CD8-positive, alpha-beta memory T cell (primary cell): Measurements from ENCODE around the gene RYR3. TPM values are rescaled to one million over a fixed set of nuclear protein-coding genes. Genes with fewer than 3 reads are reported as not detected.

Experiments
- CTCF ChIA-PET: fragments of 350-600 bp; sonication (Branson Sonifier 250); formaldehyde crosslinking; loops from one replicate; lab custom pipeline; 2021; ENCODE audit warnings: antibody characterized with exemption; lab: Charles Lee
- POLR2A ChIA-PET: fragments of 350-600 bp; sonication (Branson Sonifier 250); formaldehyde crosslinking; loops from one replicate; lab custom pipeline; 2021; ENCODE audit warnings: antibody characterized with exemption; lab: Charles Lee
- DNase-seq, 5 donors: peaks; one replicate each; pipeline versions ENCODE4 v3.0.0 to v3.0.0-alpha.2; 2020 to 2022; ENCODE audit warnings: mixed read lengths in 1 of 5
- H3K27ac ChIP-seq: one replicate; pipeline ENCODE4 v1.7.0; 2013; ENCODE audit warnings: low read depth, mild to moderate bottlenecking, low read length, moderate library complexity
- H3K27me3 ChIP-seq: 2 replicates; pipeline ENCODE4 v1.7.0; 2013; ENCODE audit warnings: low read length, mild to moderate bottlenecking; ENCODE audit not compliant: insufficient read depth, poor library complexity, severe bottlenecking
- H3K36me3 ChIP-seq: 2 replicates; pipeline ENCODE4 v1.7.0; 2013; ENCODE audit warnings: mild to moderate bottlenecking, low read length, moderate library complexity; ENCODE audit not compliant: insufficient read depth
- H3K4me1 ChIP-seq: 2 replicates; pipeline ENCODE4 v1.7.0; 2013; ENCODE audit warnings: mild to moderate bottlenecking, low read length, moderate library complexity; ENCODE audit not compliant: insufficient read depth
- H3K4me3 ChIP-seq: 2 replicates; pipeline ENCODE4 v1.7.0; 2013; ENCODE audit warnings: mild to moderate bottlenecking, low read length
- H3K9me3 ChIP-seq: 2 replicates; pipeline ENCODE4 v1.7.0; 2013; ENCODE audit warnings: mild to moderate bottlenecking, low read length
- H3K27ac Mint-ChIP-seq, 8 donors: one replicate each; pipeline ENCODE4 v1.8.0; 2020 to 2021; ENCODE audit warnings: mixed read lengths in 8 of 8, mild to moderate bottlenecking in 6 of 8, inconsistent platforms in 3 of 8, moderate library complexity in 3 of 8
- H3K27me3 Mint-ChIP-seq, 2 donors: one replicate each; pipeline ENCODE4 v1.8.0; 2020 to 2021; ENCODE audit warnings: mixed read lengths in 2 of 2, mild to moderate bottlenecking in 1 of 2, moderate library complexity in 1 of 2
- H3K36me3 Mint-ChIP-seq, 3 donors: one replicate each; pipeline ENCODE4 v1.8.0; 2020 to 2021; ENCODE audit warnings: mixed read lengths in 3 of 3, inconsistent platforms in 1 of 3, mild to moderate bottlenecking in 1 of 3
- H3K4me1 Mint-ChIP-seq, 3 donors: one replicate each; pipeline ENCODE4 v1.8.0; 2020 to 2021; ENCODE audit warnings: mixed read lengths in 3 of 3, inconsistent platforms in 1 of 3, mild to moderate bottlenecking in 1 of 3
- H3K4me3 Mint-ChIP-seq, 7 donors: one replicate each; pipeline ENCODE4 v1.8.0; 2020 to 2021; ENCODE audit warnings: mixed read lengths in 7 of 7, mild to moderate bottlenecking in 6 of 7, moderate library complexity in 4 of 7, inconsistent platforms in 2 of 7
- H3K9me3 Mint-ChIP-seq, 5 donors: one replicate each; pipeline ENCODE4 v1.8.0; 2020 to 2022; ENCODE audit warnings: mixed read lengths in 5 of 5, mild to moderate bottlenecking in 3 of 5, moderate library complexity in 2 of 5, inconsistent platforms in 1 of 5
- polyA plus RNA-seq: library from polyadenylated mRNA; unstranded; fragments of 300-500 nt; fragmentation: Illumina TruSeq; gene quantifications from one replicate; pipeline ENCODE4 v1.2.3, GENCODE V29; 2021
- total RNA-seq, 2 experiments: library from RNA; stranded (reverse); gene quantifications; one replicate each; pipeline ENCODE4 v1.2.3, GENCODE V29; 2021

Gene RYR3
- total and polyA plus RNA-seq, 3 experiments from 2014 or later = 0.08 TPM; not detected in 2

GRCh38 chr15:33354411-33354810 lies 43.6 kb downstream of the RYR3 start:
- no peak overlapping the region for H3K27ac ChIP-seq
- Mint-ChIP-seq H3K36me3 (no peaks in the 10 kb centered on the region), H3K9me3 (no peaks in the 10 kb centered on the region), H3K4me1 (no peaks in the 10 kb centered on the region), H3K27me3 (peaks cover 0 to 2% of the 10 kb centered on the region in 2 donors), H3K27ac (no peak overlapping the region), H3K4me3 (no peak overlapping the region)
- DNase-seq = no peak
- H3K4me3 ChIP-seq = no peak overlapping the region
- H3K4me1 ChIP-seq = no peaks in the 10 kb centered on the region
- H3K36me3 ChIP-seq = no peaks in the 10 kb centered on the region
- CTCF ChIA-PET = no interaction called here
- no peaks in the 10 kb centered on the region for H3K27me3 ChIP-seq
- POLR2A ChIA-PET = no interaction called here
- H3K9me3 ChIP-seq = no peaks in the 10 kb centered on the region

GRCh38 chr15:33357845-33358244 lies 47.1 kb downstream of the RYR3 start:
- Histone ChIP-seq H3K27ac (no peak overlapping the region), H3K4me1 (no peaks in the 10 kb centered on the region), H3K27me3 (no peaks in the 10 kb centered on the region), H3K4me3 (no peak overlapping the region), H3K36me3 (no peaks in the 10 kb centered on the region), H3K9me3 (no peaks in the 10 kb centered on the region)
- Mint-ChIP-seq H3K27ac (no peak overlapping the region), H3K4me3 (no peak overlapping the region), H3K9me3 (no peaks in the 10 kb centered on the region), H3K36me3 (no peaks in the 10 kb centered on the region), H3K4me1 (no peaks in the 10 kb centered on the region), H3K27me3 (peaks cover 0 to 2% of the 10 kb centered on the region in 2 donors)
- ChIA-PET POLR2A (no interaction called here), CTCF (no interaction called here)
- no peak for DNase-seq

GRCh38 chr15:33358306-33358705 lies 47.5 kb downstream of the RYR3 start:
- no peak for DNase-seq
- no peaks in the 10 kb centered on the region for H3K36me3 Mint-ChIP-seq
- no peaks in the 10 kb centered on the region for H3K27me3 ChIP-seq
- no peaks in the 10 kb centered on the region for H3K9me3 Mint-ChIP-seq
- no peaks in the 10 kb centered on the region for H3K9me3 ChIP-seq
- CTCF ChIA-PET = no interaction called here
- H3K27ac Mint-ChIP-seq = no peak overlapping the region
- no peak overlapping the region for H3K4me3 ChIP-seq
- POLR2A ChIA-PET = no interaction called here
- no peak overlapping the region for H3K27ac ChIP-seq
- H3K27me3 Mint-ChIP-seq = peaks cover 0 to 2% of the 10 kb centered on the region in 2 donors
- H3K4me3 Mint-ChIP-seq = no peak overlapping the region
- no peaks in the 10 kb centered on the region for H3K4me1 Mint-ChIP-seq
- no peaks in the 10 kb centered on the region for H3K36me3 ChIP-seq
- no peaks in the 10 kb centered on the region for H3K4me1 ChIP-seq

- no peak for DNase-seq
- Mint-ChIP-seq H3K27ac (no peak overlapping the region), H3K36me3 (no peaks in the 10 kb centered on the region), H3K4me1 (no peaks in the 10 kb centered on the region), H3K27me3 (peaks cover 0 to 4% of the 10 kb centered on the region in 2 donors), H3K4me3 (no peak overlapping the region), H3K9me3 (peaks cover 0 to 2% (median 0%) of the 10 kb centered on the region in 5 donors)
- Histone ChIP-seq H3K27ac (no peak overlapping the region), H3K9me3 (no peaks in the 10 kb centered on the region), H3K4me1 (no peaks in the 10 kb centered on the region), H3K27me3 (no peaks in the 10 kb centered on the region), H3K4me3 (no peak overlapping the region), H3K36me3 (no peaks in the 10 kb centered on the region)
- ChIA-PET POLR2A (no interaction called here), CTCF (no interaction called here)
Measured at GRCh38 chr15:33360886-33361285, 50.1 kb downstream of the RYR3 start.

- Histone ChIP-seq H3K4me3 (no peak overlapping the region), H3K27me3 (no peaks in the 10 kb centered on the region), H3K27ac (no peak overlapping the region), H3K36me3 (no peaks in the 10 kb centered on the region), H3K9me3 (no peaks in the 10 kb centered on the region), H3K4me1 (no peaks in the 10 kb centered on the region)
- H3K4me3 Mint-ChIP-seq = no peak overlapping the region
- DNase-seq = no peak
- H3K9me3 Mint-ChIP-seq = no peaks in the 10 kb centered on the region
- POLR2A ChIA-PET = no interaction called here
- peaks cover 0 to 3% of the 10 kb centered on the region in 2 donors for H3K27me3 Mint-ChIP-seq
- H3K27ac Mint-ChIP-seq = no peak overlapping the region
- H3K36me3 Mint-ChIP-seq = no peaks in the 10 kb centered on the region
- no peaks in the 10 kb centered on the region for H3K4me1 Mint-ChIP-seq
- CTCF ChIA-PET = no interaction called here
Measured at GRCh38 chr15:33369941-33370622, 59.3 kb downstream of the RYR3 start.

- no peak overlapping the region for H3K27ac ChIP-seq
- H3K4me3 ChIP-seq = no peak overlapping the region
- Mint-ChIP-seq H3K4me3 (no peak overlapping the region), H3K9me3 (no peaks in the 10 kb centered on the region), H3K4me1 (no peaks in the 10 kb centered on the region), H3K27me3 (peaks cover 0 to 3% of the 10 kb centered on the region in 2 donors), H3K27ac (no peak overlapping the region), H3K36me3 (no peaks in the 10 kb centered on the region)
- H3K9me3 ChIP-seq = no peaks in the 10 kb centered on the region
- ChIA-PET POLR2A (no interaction called here), CTCF (no interaction called here)
- no peaks in the 10 kb centered on the region for H3K4me1 ChIP-seq
- H3K27me3 ChIP-seq = no peaks in the 10 kb centered on the region
- H3K36me3 ChIP-seq = no peaks in the 10 kb centered on the region
- no peak for DNase-seq
Measured at GRCh38 chr15:33370623-33371020, 59.9 kb downstream of the RYR3 start.

- no peaks in the 10 kb centered on the region for H3K36me3 Mint-ChIP-seq
- no peak for DNase-seq
- Histone ChIP-seq H3K36me3 (no peaks in the 10 kb centered on the region), H3K27me3 (no peaks in the 10 kb centered on the region), H3K27ac (no peak overlapping the region), H3K4me1 (no peaks in the 10 kb centered on the region), H3K9me3 (no peaks in the 10 kb centered on the region), H3K4me3 (no peak overlapping the region)
- H3K4me1 Mint-ChIP-seq = no peaks in the 10 kb centered on the region
- CTCF ChIA-PET = no interaction called here
- peaks cover 0 to 3% of the 10 kb centered on the region in 2 donors for H3K27me3 Mint-ChIP-seq
- no peak overlapping the region for H3K27ac Mint-ChIP-seq
- H3K4me3 Mint-ChIP-seq = no peak overlapping the region
- no peaks in the 10 kb centered on the region for H3K9me3 Mint-ChIP-seq
- POLR2A ChIA-PET = no interaction called here
Measured at GRCh38 chr15:33371159-33371558, 60.4 kb downstream of the RYR3 start.

- ChIA-PET CTCF (no interaction called here), POLR2A (no interaction called here)
- H3K36me3 Mint-ChIP-seq = no peaks in the 10 kb centered on the region
- Histone ChIP-seq H3K27ac (no peak overlapping the region), H3K4me1 (no peaks in the 10 kb centered on the region), H3K9me3 (no peaks in the 10 kb centered on the region), H3K27me3 (no peaks in the 10 kb centered on the region), H3K36me3 (no peaks in the 10 kb centered on the region), H3K4me3 (no peak overlapping the region)
- no peaks in the 10 kb centered on the region for H3K9me3 Mint-ChIP-seq
- H3K4me1 Mint-ChIP-seq = no peaks in the 10 kb centered on the region
- DNase-seq = no peak
- no peak overlapping the region for H3K4me3 Mint-ChIP-seq
- H3K27me3 Mint-ChIP-seq = peaks cover 0 to 3% of the 10 kb centered on the region in 2 donors
- no peak overlapping the region for H3K27ac Mint-ChIP-seq
Measured at GRCh38 chr15:33374226-33374914, 63.6 kb downstream of the RYR3 start.
